GM18520 (cell line): Measurements from ENCODE around the gene DPP4.

ENCODE experiments used
- ATAC-seq: cut with Tn5 transposase; IDR thresholded peaks from one replicate; pipeline ENCODE4 v1.9.1; 2021; ENCODE audit not compliant: unreplicated experiment

Gene DPP4

DNA sequence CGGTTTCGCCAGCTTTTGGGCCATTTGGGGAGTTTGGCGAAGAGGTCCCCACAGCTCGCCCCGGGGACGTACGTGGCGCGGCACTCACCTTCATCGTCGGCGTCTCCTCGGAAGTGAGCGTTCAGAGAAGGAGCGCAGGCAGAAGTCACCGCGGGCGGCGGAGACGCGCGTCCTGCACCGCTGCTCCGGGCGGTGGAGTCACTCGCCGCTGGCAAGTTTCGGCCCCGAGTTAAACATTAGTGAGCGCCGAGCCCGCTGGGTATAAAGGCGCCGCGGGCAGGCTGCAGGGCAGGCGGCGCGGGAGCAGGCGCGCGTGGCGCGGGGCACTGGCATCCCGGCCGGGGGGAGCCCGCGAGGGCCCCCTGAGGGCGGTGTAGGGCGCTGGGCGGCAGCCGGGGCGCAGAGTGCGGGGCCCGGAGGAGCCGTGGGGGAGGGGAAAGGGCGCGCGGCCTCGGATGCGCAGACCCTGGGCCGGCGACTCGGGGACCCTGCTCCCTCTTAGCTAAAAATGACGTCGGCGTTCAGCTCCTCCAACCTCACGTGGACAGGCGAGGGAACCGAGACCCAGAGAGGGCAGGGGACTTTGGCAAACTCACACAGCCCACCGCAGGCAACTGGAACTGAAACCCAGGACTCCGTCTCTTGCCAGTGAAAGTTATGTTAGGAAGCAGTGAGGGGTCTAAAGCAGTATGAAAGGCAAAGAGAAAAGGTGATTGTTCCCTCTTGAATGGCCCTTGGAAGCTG, at the start of gene DPP4:
Gene DPP4 (minus strand): TSS at position 328 of the 744 bp plus-strand sequence. CDS start 234 bp downstream, at position 94.
- peak; percentile 80 for ATAC-seq

DNA sequence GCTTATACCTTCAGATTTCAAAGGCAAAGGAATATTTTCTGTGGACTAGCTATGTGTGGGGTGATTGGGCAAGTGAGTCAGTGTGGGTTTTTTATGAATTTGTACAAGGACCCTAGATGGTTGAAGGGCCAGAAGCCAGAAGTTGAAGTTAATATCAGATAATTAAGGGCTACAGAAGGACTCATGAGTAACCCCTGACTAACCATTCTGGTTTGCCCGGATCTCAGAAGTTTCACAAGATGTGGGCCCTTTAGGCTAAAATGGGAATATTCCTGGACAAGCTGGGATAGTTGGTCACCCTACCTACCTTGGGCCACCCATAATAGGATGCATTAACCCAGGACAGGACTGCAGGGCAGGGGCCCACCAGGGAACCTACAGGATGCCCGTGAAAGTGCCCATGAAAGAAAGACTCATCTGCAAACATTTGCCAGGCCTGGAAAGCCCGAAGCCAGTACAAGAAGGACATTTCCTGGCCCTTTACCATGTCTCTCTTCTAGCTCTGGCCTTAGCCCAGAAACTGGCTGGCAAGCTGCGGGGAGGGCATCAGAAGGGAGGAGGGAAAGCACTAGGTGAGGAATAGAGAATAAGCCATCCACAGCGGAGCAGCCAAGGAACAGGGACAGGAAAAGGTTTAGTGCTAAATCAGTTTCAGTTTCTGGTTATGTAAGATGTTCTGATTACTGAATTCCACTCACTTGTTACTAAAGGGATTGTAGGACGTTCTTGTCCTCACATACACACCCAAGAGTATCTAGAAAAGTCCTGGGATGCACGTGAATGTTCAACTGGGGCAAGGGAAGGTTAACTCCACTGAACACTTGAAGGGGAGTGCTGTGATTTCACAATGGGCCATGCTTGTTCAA, 44.4 kb upstream of the DPP4 start:
- no peak for ATAC-seq

DNA sequence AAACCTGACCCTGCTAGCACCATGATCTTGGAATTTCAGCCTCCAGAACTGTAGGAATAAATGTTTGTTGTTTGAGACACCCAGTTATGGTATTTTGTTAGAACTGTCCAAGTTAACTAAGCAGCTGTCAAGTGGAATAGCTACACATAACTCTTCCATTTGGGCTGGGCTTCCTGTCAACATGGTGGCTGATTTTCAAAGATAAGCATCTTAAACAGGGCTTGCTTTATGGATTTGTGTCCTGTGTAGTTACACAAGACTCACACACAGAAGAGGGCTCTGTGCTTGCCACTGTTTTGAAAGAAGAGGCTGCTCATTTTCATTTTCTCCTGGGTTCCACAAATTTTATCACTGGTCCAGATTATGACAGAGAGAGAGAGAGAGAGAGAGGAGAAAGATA, 42.3 kb upstream of the DPP4 start:
- ATAC-seq: no peak

DNA sequence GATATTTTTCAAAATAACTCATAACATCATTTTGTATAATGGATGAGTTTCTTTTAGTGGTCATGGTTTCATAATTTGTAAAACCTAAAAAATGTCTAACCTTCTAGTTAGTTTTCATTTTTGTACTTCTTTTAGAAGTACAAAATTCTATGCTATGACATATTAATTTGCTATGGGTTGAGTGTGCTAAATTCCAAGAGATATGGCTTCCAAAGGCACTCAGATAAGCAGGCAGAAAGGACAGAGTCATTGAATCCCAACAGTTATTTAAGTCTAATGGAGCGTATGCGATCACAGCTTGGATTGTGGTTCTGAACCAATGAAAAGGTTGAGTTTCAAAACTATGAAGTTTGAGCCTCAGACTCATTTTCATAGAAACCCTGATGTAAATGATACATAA, 41.1 kb upstream of the DPP4 start:
- ATAC-seq: no peak

DNA sequence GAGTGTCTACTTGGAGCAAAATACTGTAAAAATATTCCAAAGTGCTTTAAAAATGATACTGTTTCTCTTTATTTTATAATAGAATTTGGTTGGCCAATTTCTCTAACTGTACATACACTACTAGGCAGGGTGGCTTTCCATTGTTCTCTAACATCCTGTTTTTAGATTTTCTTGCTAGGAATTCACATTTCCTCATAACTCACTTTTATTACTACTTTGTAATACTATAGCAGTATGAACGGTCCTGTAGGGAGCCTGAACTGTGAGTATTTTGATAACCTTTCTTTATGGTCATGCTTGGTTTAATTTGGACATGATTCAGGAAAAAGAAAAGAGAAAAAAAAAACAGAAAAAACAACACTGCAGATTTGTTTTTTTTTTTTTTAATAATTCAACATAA, 40.3 kb upstream of the DPP4 start:
- ATAC-seq: no peak

DNA sequence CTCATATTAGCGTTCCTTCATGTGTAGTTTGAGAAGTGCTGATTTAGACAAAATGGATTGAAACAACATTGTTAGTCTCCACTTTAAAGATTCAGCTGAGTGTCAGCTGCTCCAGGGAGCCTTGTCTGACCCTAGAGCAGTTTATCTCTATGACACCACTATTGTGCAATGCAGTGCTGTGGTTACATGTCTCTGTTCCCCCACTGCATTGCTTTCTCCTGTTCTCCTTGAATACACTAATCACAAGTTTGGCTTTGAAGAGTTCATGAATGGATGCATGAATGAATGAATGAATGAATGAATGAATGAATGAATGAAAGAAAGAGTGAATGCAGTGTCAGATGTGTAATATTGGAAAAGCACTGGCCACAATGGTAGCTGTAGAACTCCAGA, 39.8 kb upstream of the DPP4 start:
- no peak for ATAC-seq

DNA sequence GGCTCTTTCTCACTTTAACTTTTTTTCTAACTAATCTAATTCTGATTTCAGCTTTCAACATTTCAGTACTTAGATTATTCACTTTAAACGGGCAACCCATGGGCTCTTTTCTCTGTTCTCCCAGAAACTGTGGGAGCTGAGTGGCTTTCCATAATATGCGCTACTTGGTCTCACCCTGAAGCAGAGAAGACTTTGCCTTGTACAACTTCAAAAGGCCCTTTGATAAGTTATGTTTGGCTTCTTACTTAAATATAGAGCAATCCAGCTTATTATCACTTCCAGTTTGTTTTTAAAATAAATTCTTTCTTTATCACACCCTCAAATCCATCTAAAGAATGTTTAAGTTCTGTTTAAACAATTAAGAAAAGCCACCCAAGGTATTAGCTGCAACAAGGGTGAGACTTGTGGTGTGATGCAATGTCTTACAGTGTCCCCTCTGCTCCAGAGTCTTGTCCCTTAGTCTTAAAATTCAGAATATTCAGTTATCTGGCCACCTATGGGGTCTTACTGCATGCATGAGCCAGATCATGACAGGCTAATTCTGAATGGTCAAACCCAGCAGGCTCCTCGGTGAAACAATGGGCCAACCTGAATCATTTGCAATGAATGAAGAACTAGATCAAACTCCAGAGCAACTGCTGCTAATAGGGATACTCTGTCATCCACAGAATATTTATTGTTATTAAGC, 39.2 kb upstream of the DPP4 start:
- ATAC-seq: no peak

DNA sequence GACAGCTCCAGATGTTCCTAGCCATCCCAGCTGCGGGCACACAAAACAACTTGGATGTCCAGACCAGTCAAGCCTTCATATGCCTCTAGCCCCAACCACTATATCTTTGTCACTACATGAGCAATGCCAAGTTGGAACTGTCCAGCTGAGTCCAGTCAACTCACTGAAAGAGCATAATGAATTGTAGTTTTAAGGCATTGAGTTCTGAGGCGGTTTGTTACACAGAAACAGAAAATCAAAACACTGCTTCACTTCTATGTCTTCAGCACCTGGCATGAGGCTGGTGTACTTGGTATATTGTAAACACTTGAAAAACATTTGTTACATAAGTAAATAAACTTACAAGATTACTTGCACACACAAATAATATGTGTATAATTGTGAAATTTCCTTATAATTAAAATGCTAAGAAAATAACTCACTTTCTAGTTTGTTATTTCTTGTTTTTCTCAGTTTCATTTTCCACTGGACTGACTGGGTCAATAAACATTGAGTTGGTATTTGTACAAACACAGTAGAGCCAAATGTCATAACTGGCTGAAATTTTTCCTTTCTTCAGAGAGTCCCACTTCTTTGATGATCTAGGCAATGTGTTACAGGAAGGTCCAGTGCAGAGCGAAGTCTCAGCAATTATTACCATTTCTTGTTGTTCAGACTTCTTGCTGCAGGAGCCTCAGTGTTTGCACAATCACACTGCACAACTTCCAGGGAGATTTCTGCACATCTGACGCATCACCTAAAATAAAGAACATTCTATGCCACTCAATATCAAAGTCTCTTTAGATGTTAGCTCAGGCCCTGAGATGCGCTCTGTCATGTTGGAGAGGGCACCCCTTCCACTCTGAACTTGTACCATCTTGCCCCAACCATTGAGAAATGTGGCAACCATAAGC, 38.2 kb upstream of the DPP4 start:
- ATAC-seq: no peak

DNA sequence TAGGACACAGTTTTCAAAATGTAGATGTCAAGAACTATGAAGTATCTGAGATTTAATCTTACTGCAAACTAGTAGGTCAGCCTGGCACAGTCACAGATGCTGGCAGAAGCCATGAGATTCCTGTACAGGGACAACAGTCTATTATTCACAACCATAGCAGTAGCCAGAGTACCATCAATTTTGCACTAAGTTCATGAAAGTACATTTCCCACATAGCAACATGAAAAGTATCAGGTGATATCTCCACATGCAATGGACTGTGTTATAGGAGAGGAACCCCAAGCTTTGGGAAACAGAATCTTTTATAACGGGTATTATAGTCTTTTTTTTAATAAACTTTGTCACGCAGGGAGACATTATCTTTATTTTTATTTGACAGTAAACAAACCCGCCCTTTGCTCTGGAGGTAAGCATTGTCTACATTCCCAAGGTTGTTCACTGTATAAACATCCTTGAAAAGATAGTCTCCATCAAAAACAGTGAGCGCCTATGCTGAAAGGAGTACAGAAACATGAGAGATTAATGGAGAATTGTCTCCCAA, 33.4 kb upstream of the DPP4 start:
- ATAC-seq: no peak

DNA sequence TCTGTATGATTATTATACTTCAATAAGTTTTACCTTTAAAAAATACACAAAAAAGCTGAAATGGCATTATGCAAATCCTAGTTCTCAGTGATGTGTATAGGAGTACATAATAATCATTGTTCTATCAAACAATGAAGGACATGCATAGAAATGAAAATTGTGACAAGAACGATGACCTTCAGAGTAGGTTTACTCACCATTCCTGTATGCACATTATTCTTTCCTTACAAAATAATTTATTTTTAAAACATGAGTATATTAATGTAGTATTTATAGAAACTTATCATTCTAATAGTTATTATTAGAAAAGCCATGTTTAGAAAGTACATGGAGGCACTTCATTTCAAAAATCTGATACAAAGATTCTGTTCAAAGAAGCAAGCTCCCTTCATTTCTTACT, 32.7 kb upstream of the DPP4 start:
- ATAC-seq: no peak

DNA sequence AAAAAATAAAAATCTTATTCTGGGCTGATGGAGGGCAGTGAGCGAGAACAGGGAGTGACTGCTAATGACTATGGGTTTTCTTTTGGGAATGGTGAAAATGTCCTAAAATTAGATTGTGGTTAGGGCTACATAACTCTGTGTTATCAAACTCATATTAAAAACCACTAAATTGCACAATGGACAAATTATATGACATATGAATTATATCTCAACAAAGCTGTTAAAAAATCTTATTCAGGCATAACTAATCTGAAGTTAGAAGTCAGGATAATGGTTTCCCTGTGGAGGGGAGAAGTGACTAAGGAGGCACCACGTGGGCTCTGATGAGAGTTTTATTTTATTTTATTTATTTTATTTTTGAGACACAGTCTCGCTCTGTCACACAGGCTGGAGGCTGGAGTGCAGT, 32.1 kb upstream of the DPP4 start:
- no peak for ATAC-seq

DNA sequence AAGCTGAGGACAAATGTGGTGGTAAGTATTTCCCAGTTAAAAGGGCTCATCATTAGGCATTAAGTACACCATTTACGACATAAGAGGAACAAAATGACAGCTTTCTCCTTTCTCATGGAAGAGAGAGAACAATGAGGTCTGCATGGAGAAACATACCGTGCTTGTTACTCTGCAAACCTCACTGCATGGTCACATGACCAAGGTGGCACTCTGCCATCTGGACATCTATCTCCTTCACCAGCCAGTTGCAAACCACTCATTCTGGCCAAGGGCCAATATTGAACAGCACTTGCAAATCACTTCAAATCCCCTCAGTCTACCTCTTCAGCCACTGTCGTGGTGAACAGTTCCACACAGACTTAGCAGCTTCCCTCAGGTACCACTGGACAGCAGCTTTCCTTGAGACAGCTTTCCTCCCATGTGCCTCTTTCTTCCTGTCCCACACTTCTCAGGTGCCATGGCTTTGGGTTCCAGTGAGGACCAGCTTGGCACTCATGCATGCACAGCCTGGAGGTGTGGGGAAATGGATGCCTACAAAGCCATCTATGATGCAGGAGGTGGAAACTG, 29.5 kb upstream of the DPP4 start:
- ATAC-seq: no peak

DNA sequence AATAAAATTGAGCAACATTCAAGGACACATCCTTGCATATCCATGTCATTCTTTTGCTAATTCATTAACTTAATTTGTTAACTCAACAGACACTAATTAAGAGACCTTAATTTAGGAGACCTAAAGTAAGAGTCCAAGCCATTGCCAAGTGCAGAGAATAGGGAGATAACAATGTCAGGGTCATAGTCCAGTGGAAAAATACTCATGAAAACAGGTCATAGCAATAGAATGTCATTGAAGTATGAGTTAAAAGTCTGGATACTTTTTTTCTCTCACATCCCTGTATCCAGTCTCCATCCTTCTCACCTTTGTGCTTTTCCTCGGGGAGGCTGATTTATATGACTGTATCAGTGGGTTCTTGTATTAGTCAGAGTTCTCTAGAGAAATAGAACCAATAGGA, 26.6 kb upstream of the DPP4 start:
- ATAC-seq: no peak

DNA sequence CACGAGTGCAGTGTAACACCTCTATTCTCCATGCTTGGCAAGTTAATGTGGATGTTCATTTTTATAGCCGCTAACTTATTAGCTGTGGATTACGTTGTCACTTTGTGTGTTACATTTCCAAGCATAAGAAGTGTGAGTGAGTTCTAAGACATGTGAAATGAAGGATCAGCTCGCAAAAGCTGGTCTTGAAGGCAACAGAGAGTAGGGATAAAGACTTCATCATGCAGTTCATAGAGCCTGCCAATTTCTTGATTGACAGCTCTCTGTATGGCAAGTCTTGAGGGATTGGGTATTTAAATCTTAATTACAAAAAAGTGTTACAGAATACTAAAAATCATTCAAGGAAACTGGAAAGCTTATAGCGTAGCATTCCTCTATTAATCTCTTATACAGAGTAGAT, 25.8 kb upstream of the DPP4 start:
- no peak for ATAC-seq

DNA sequence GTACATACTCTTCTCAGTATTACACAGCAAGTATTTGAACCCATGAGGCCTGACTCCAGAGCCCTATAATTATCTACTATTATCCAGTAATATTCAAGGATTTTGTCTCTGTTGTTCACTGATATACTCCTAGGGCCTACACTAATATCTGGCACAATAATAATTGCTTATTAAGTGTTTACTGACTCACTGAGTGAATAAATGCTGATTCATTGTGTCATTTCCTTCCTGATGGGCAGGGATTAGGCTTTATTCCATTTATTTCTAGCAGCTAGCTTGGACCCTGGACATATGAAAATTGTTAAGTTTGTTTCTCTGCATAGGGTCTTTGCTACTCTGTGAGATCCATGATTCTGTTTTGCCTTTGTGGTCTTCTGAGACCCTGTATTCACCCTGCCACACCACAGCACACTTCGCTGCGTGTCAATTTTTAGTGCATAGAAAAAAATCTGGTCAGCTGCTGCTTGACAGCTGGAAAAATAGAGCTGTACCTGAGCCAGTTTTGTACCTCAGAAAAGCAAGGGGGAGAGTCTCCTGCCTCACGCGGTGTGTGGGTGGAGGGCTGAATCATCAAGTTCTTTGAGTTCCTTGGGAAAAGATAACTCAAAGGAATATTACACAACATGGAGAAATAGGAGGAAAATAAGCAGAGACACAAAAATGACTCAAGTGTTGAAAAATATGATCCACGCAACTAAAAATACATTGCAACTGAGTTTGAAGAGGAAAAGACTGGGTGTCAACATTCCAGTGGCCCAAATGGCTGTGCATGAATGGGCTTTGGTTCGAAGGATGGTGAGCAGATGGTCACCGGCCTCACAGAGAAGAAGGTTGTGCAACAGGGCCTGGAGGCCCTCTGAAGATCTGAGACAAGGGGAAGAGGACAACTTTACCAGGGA, 18.9 kb upstream of the DPP4 start:
- ATAC-seq: no peak

DNA sequence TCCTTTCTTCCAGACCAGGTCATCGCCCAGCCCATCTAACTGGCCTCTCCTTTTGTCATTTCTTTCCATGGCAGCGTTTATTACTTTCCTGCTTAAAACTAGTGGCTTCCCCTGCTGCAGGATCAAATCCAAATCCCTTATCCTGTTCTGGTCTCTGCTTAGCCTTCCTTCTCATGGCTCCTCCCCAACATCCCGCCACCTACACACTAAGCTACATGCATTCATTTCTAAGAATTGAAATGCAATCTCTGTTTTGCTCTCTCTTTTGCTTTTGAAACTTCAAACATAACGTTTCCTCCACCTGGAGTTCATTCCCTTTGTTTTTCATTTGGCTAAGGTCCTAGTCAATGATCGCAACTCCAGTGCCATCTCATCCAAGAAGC, 18.0 kb upstream of the DPP4 start:
- no peak for ATAC-seq

DNA sequence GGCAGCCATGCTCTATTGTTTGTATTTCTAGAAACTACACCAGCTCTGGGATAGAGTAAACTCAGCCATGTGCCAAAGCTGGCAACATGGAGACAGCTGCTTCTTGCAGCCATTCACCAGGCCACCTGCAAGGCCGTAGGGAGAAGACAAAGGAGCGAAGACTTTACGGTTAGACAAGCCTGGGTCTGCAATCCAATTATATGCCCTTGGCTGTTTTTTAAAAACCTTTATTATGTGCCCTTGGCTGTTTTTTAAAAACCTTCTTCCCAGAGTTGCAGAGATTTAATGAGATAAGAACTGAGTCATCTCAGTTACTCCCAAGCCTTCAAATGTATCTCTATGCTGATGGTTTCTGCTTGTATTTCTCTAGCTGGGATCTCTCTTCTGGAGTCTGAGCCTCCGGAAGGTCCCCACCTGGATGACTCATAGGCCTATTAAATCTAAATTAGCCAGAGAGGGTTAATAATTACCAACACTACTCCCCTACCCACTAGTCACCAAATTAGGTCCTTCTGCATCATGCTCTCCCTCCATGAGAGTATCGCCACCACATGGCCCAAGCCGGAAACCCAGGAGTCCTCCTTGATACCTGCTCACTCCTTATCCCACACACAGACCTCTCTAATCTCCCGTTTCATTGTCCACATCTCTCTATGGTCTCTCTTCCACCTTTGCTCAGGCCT, 17.5 kb upstream of the DPP4 start:
- ATAC-seq: no peak

DNA sequence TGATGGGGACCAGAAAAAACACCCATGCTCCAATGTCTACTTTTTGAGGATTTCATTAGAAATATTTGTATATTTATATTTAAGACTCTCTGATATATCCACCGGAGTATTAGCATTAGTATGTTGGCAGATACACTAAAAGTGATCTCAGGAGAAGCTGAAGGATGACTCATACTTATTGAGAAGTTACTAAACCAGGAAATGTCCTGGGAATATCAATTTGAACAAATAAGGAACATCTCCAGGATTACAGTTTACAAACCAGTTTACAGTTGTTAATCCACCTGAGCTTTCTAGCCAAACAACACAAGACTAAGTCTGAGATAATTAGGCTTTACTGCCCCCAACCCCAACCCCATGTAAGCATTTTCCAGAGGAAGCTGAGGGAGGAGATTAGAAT, 16.1 kb upstream of the DPP4 start:
- ATAC-seq: no peak

DNA sequence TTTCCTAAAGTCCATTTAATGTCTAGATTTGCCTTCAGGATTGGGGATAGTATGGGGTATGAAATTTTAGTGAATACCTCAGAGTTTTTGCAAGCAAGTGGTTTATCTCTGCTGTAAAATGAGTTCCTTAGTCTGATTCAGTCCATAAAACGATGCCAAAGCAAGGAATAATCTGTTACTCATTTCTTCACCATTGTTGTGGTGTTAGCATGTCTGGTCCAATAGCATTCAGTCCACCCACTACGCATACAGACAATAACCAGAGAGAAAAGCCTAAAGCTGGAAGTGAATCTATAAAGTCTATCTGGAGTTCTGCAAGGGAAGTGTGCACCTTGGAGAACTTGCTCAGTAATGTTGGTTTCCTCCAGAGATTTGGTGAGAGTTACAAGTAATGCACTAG, 12.9 kb upstream of the DPP4 start:
- ATAC-seq: no peak
